HG03558 (cell line): Measurements from ENCODE around the gene ADAMTS8.

ENCODE experiments used
- ATAC-seq: cut with Tn5 transposase; IDR thresholded peaks from one replicate; pipeline ENCODE4 v1.9.1; 2021; ENCODE audit warnings: moderate number of reproducible peaks; ENCODE audit not compliant: unreplicated experiment; ENCODE audit errors: extremely low read depth

The ADAMTS8 gene

DNA sequence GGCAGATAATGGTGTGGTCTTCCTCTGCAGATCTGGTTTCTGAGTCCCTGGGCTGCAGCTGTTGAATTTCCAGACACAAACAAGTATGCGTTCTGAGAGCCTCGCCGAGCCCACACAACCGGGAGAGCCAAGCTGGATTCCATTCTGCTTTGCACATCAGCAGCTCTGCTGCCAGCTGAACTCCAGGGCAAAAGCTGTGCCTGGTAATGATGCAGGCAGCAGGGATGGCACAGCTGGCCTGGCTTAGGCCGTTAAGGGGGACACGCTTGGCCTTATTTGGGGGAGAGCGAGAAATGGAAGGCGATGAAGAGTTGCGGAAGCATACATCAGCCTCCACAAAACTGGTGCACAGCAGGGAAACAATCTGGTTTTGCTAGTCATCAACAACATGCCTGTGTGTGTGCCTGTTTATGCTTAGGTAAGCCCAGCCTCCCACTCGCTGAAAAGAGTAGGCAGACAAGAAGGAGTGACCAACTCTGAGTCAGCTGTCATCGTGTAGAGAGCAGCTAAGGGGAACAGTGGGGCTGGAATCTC lies 25.1 kb downstream of the ADAMTS8 start:
- no peak for ATAC-seq

DNA sequence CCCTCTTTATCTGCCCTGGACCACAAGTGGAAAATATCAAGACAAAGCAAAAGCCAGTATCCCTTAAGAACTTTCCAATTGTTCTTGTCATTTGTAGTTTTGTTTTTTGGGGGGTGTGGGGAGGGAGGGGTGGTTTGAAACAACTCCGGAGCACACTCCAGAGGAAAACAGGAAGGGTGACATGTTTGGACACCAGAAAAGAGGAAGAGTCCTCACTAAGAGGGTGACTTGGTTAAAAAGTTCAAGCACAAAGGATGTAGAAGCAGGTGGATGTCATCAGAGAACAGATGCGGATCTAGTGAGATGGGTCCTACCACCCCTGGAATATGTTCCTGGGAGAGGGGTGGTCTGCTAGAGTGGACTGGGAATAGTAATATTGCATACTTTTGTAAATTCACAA lies 25.8 kb downstream of the ADAMTS8 start:
- ATAC-seq: no peak

DNA sequence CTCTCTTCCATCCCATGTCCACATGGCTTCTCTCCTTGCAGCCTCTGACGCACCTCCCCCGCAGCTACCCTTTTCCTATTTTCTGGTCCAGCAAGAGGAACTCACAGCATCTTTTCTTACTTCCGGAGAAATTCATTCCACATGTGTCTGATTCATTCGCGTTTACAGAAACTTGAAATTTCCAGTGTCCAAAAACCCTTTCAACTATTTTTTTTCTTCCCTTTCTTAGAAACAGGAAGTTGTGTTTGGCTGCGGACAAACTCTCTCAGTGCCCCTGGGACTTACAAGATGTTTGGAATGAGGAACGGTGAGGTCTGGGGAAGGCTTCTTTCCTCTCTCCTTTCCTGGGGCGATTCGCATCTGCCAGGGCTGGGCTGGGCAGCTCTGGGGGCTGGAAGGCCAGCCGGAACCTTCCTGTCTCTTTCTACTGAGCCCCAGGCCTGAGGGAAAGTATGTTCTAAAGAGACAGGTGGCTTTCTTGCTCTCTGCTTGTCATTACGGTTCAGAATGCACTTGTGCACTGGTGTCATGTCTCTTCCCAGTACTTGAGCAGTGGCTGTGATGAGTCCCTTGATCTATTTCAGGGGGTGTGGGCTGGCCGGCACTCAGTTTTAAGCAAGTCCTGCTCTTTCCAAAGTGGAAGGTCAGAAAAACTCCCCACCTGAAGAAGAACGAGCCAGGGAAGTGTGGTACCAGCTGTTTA lies 27.5 kb downstream of the ADAMTS8 start:
- no peak for ATAC-seq

- no peak for ATAC-seq
Measured at GRCh38 chr11:130399196-130399595, 29.2 kb downstream of the ADAMTS8 start.

DNA sequence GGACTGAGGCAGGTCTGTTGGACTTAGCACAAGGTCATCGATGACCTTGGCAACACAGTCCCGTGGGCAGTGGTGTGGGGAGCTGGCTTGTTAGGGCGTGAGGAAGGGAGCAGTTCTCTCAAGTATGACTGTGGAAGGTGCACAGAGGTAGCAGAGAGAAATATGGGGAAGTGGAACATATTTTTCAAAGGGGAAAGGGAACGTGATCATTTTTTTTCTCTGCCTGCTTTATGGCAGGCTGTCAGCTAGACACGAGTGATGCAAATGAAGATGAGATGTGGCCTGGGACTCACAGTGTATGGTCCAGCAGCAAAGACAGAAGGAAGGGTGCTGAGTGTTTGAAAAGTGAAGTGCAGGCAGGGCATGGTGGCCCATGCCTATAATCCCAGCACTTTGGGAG lies 30.6 kb downstream of the ADAMTS8 start:
- no peak for ATAC-seq

DNA sequence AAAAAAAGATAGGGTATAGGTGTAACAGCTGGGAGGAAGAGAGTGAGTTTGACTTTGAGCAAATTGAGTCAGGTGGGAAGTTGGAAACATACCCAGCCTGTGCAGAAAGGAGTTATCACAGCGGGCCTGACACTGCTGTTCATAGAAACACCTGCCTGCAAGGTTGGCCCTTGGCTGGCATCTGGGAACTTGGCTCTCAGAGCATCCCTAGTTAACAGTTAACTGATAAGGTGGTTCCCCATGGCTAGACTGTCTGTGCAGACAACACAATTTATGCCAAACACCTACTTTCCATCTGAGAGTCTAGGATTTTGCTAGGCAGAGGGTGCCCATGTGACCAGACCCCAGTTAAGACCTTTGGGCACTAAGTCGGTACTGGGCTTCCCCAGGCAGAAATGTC lies 31.4 kb downstream of the ADAMTS8 start:
- no peak for ATAC-seq

DNA sequence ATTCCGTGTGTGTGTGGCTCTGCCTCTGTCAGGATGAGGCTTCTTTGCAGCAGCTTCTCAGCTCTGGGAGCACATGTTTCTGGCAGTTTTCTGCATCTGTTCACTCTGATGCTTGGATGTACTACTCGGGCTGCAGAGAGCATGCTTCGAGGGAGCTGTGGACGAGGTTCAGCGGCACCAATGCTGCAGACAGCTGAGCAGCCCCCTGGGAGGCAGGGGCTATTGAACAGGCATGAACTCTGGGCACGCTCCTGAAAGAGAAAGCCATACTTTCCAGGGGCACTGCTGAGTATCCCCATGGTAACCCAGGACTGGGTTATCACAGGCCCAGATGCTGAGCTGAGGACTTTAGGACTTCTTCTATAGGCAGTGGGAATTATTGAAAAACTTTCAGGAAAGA lies 33.8 kb downstream of the ADAMTS8 start:
- no peak for ATAC-seq

- ATAC-seq: no peak
Measured at GRCh38 chr11:130391711-130392110, 36.7 kb downstream of the ADAMTS8 start.

DNA sequence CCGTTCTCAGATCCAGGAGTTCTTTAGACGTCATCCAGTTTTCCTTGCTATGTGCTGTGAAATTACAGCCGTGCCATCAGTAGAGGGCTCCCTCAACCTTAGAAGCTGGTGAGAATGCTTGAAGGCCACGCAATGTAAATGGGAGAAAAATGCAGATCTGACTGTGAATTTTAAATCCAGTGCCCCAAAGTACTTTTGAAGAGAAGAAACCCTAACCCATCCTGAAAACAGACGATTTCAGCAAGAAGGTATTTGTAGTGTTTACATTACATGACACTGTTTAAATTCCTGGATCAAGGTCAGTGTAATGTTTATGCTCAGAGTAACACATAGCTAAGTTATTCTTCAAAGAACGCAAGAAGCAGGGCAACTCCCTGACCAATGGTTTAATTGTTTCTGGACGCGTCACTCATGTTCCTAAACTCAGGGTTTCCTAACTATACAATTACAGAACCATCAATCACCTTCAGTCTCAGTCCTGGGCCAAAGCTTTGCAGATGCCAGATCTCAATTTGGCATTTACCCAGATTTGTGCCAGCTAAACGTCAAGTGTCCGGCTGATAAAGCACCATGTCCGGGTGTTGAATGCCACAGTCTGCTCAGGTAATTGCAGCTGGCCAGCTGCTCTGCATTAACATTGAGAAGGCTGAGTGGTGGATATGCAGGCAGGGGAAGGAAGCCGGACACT lies 38.2 kb downstream of the ADAMTS8 start:
- no peak for ATAC-seq

DNA sequence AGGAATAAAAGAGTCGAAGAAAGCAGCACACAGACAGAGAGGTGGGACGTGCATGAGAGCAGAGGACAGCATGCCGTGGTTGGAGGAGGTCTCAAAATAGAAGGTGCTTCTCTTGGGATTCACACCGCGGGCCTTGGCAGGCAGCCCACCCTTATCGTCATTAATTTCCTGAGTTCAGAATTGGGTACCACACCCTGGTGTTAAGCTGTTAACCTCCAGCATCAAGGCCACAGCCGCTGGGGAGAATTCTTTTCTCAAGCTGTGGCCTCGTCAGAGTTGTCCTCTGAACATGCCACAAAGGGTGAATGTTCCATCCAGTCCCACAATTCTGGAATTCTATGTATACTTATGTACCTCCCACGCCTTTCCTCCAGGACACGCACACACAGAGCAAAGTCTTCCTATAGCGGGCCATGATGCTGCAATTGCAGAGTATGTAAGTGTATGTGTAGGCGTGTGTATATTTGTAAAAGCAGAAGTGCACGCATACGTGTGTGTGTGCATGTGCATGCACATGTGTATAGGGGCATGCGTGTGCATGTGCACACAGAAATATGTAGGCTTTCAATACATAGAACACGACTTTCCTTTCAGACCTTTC lies 39.0 kb downstream of the ADAMTS8 start:
- ATAC-seq: no peak

DNA sequence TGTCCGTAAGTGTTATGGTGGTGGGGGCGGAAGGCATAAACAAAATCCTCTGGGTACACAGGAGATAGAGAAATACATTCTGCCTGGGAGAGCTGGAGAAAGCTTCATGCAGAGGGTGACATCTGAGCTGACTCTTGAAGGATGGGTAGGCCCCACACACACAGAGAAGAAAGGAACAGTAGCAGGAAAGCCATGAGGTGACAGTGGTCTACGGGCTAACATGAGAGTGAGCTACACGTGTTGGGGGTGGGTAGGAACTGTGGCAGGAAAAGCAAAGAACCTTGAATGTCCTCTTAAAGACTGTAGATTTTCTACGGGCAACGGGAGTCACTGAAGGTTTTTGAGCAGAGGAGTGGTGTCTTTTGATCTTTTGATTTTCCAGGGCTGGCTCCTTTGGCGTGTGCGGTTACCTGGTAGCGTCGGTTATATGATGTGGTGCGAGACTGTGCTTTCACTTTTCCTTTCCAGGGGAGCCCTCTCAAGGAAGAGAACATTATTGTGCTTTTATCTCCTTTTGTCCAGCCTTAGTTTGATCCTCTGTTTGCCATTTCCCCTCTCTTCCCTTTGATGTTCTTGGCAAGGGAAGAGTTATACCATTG lies 39.7 kb downstream of the ADAMTS8 start:
- no peak for ATAC-seq

DNA sequence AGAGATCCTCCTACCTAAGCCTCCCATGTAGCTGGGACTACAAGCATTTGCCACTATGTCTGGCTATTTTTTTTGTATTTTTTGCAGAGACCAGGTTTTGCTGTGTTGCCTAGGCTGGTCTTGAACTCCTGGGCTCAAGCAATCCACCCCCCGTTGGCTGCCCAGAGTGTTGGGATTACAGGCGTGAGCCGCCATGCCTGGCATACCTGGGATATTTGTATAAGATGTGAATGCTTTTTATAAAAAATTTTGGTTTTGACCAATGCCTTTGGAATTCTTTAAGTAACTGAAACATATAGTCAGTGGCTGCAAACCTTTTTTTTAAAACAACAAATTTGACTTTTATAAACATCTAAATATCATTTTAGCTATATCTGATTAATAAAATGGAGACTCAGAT lies 42.4 kb downstream of the ADAMTS8 start:
- ATAC-seq: no peak

DNA sequence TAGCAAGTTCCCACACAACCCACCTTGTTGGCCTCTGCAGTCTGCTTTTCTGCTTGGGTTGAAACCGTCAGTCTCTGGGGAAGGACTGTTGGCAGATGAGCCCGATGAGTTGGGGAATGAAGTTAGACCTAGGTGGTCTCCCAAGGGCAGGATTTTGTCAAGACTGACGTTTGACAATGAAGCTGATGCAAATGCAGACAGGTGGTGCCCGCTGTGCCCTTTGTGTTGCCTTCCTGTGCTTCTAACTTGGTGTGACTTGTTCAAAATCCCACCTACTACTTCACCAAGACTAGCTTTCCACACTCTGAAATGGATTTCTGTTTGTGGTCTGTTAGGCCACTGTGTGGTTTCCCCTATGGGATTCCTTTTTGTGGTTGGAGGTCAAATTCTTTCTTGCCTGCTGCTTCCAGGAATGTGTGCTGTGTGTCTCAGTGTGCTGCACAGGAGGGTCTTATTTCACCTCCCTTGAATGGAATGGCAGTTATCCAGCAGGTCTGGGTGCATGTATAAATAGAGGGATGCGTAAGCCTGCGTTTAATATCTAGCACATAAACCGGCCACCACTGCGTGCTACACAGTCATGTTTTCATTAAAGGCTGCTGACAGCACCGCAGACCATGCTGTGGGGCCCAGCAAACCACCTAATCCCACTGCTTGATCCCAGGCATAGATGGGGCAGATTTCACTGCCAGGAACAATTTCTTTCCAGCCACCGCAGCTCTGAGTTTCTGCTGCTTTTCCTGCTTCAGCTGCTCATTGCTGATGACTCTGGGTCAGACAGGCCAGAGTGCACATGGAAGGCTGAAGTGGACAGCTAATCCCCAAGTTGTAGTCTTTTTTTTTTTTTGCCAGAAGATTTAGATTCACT lies 44.8 kb downstream of the ADAMTS8 start:
- no peak for ATAC-seq

DNA sequence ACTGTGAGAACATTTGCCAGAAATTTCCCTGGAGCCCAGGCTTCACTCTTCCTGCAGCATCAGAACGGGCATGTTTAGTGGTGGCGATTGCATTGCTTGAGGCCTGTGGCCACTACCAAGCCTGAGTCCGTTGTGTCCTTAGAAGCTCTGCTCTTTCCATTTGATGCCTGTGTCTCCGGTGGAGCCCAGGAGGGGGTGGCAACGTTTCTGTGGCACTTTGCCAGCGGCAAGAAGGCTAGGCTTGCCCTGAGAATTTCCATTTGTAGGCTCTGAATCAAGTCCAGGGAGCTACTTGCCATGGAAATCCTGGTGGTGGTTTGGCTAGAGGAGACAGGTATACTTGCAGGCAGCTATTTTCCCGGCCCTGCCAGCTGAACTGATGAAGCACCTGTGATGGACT lies 47.1 kb downstream of the ADAMTS8 start:
- ATAC-seq: no peak

- no peak for ATAC-seq
Measured at GRCh38 chr11:130380778-130381177, 47.6 kb downstream of the ADAMTS8 start.

DNA sequence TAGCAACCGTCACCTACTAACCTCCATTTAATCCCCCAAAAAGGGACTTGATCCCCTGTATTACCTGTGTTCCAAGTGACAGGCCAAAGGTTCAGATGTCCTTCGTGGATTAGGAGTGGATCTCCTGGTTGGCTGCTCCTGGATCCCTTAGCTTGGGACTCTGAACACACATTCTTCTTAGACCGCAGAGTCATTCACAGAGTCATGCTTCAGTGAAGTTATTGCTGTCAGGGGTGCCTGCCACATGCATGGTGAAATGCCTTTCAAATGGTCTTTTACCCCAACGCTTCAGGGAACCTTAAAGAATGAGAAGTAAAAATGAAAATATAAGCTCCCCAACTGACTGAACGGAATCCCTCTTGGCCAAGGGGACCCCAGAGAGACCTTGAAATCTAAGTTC lies 49.1 kb downstream of the ADAMTS8 start:
- no peak for ATAC-seq

DNA sequence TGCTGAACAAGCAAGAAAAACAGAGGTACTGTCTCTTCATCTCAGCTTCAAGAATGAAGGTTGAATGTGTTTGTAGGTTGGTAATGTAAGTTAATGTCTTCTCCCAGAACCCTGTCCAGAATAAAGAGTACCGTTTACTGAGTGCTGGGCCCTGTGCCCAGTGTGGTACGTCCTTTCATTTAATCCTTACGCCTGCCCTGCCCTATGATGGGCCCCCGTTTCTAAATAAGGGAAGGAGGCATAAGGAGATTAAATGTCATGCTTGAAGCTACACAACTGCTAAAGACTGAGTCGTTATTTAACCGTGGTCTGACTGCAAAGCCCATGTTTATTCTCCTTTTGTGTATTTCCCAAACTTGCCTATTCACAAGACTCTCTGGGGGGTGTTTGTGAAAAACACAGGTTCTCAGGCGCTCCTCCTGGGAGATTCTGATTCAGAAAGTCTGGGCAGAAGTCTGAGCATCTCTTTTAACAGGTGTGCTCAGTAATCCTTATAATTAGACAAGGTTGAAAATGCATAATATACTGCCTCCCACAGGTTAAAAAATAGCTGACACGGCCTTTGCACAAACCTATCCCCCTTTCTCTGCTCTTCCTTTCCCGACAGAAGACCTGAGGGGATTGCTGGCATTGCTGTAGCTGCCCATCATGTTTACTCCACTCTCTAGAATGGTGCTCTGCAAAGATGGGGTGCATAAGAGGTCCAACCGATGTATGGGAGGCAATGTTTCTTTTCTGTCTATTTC lies 57.4 kb downstream of the ADAMTS8 start:
- no peak for ATAC-seq

DNA sequence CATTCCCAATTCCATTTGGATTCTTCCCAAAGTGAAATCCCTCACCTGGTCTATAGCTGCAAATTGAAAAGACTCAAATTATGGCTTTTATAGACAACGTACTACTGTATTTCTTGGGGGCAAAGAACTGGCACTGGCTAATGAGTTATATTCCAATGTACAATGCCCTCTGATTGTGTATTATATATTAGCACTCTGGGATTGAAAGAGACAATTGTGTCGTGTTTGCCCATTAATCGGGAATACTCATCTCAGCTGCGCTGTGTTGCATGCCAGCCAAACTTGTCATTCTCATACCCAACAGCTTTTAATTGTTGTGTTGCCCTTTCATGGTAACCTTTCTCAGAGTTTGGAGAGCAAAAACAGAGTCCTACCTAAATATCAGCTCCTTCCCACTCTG lies 58.7 kb downstream of the ADAMTS8 start:
- ATAC-seq: no peak

DNA sequence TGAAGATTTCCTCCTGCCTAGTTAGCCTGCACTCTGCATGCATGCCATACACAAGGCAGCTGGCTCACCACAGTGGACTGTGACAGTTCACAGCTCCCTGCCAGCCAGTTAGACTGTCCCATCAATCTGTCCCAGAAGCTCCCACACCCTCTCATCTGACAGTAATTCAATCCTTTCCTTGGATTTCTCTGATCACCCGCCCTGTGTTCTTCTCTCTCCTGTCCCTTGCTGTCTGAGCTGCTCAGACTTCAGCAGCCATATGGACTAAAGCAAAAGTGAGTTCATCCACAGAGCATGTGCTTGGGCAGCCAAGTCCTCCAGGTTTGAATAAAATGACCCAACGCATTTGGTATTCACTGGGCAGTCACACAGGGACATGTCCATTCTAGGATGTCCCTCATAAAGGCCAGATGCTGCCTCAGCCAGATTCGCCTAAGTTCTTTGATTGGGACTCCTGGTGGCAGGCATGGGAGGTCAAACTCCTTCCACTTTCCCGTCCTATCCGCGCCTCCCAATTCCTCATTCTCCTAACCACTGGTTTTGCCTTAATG lies 59.2 kb downstream of the ADAMTS8 start:
- ATAC-seq: no peak
